ENCODE data around the gene ZFYVE9.

The ZFYVE9 gene

GRCh38 chr1:52216907-52217458 is 75.1 kb downstream of the ZFYVE9 start:
- no peak for DNase-seq (ENCODE audit: low read depth)
- no peak overlapping the region for H3K4me3 ChIP-seq (ENCODE audit: low read depth, low read length)

GRCh38 chr1:52225174-52225573 is 83.3 kb downstream of the ZFYVE9 start:
- no peak for DNase-seq (ENCODE audit: low read depth)
- TF ChIP-seq, protein P1, sequence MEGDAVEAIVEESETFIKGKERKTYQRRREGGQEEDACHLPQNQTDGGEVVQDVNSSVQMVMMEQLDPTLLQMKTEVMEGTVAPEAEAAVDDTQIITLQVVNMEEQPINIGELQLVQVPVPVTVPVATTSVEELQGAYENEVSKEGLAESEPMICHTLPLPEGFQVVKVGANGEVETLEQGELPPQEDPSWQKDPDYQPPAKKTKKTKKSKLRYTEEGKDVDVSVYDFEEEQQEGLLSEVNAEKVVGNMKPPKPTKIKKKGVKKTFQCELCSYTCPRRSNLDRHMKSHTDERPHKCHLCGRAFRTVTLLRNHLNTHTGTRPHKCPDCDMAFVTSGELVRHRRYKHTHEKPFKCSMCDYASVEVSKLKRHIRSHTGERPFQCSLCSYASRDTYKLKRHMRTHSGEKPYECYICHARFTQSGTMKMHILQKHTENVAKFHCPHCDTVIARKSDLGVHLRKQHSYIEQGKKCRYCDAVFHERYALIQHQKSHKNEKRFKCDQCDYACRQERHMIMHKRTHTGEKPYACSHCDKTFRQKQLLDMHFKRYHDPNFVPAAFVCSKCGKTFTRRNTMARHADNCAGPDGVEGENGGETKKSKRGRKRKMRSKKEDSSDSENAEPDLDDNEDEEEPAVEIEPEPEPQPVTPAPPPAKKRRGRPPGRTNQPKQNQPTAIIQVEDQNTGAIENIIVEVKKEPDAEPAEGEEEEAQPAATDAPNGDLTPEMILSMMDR (IDR thresholded peaks at IDR 0.05; ENCODE audit: insufficient read depth, low read depth, low read length, missing control alignments), result no peak
- no peak overlapping the region for H3K4me3 ChIP-seq (ENCODE audit: low read depth, low read length)

More at GRCh38 chr1:52216907-52217458, 75.1 kb downstream of the ZFYVE9 start:
- TF ChIP-seq, protein P1 (IDR thresholded peaks at IDR 0.05; ENCODE audit: insufficient read depth, low read depth, low read length, missing control alignments), result no peak

GRCh38 chr1:52229494-52229893 is 87.6 kb downstream of the ZFYVE9 start:
- H3K4me3 ChIP-seq (ENCODE audit: low read depth, low read length), result no peak overlapping the region
- DNase-seq (ENCODE audit: low read depth), result no peak
- TF ChIP-seq, protein P1 (IDR thresholded peaks at IDR 0.05; ENCODE audit: insufficient read depth, low read depth, low read length, missing control alignments), result no peak

DNA sequence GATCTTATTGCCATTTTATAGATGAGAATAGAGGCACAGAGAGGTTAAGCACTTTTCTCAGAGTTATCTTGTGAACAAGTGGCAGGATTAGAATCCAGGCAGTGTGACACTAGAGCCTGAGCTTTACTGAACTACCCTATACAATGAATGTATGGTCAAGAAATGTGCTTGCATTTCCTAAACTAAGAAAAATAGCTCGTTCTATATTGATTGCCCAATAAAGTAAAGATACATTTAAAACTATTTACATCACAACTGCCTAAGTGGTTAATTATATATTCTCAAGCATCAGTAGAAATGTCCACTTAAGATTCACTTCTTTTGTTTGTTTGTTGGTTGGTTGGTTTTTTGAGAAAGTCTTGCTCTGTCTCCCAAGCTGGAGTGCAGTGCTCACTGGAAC is 91.6 kb downstream of the ZFYVE9 start:
- no peak for DNase-seq (ENCODE audit: low read depth)
- H3K4me3 ChIP-seq (ENCODE audit: low read depth, low read length), result no peak overlapping the region
- TF ChIP-seq, protein P1 (IDR thresholded peaks at IDR 0.05; ENCODE audit: insufficient read depth, low read depth, low read length, missing control alignments), result no peak

DNA sequence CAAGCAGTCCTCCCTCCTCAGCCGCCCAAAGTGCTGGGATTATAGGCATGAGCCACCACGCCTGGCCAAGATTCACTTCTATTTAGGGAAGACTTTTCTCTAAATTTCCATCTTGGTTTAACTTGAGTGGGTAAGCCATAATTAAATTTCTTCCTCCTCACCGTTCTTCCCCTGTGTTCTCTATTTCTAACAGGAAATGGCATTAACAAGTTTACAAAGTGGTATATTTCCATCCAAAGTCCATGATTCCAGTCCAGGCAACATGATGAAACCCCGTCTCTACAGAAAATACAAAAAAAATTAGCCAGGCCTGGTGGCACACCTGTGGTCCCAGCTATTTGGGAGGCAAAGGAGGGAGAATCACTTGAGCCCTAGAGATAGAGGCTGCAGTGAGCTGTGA is 92.1 kb downstream of the ZFYVE9 start:
- H3K4me3 ChIP-seq (ENCODE audit: low read depth, low read length), result no peak overlapping the region
- DNase-seq (ENCODE audit: low read depth), result no peak
- TF ChIP-seq, protein P1 (IDR thresholded peaks at IDR 0.05; ENCODE audit: insufficient read depth, low read depth, low read length, missing control alignments), result no peak

DNA sequence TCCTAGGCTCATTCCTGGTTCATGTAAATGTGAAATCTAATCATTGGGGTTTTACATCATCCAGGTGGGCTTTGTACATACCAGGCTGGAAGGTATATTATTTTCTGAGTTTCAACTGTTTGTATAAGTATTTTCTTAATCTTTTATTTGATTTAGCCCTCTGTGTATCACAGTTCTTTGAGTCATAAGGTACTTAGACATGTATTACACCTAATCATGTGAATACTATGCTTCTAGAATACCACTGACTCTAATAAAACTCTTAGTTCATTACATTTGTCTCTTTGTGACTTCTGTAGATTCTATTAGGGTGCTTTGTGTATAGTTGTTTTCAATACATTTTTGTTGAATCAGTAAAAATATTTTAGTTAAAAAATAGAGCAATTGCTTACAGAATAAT is 92.8 kb downstream of the ZFYVE9 start:
- no peak overlapping the region for H3K4me3 ChIP-seq (ENCODE audit: low read depth, low read length)
- no peak for DNase-seq (ENCODE audit: low read depth)
- TF ChIP-seq, protein P1 (IDR thresholded peaks at IDR 0.05; ENCODE audit: insufficient read depth, low read depth, low read length, missing control alignments), result no peak

DNA sequence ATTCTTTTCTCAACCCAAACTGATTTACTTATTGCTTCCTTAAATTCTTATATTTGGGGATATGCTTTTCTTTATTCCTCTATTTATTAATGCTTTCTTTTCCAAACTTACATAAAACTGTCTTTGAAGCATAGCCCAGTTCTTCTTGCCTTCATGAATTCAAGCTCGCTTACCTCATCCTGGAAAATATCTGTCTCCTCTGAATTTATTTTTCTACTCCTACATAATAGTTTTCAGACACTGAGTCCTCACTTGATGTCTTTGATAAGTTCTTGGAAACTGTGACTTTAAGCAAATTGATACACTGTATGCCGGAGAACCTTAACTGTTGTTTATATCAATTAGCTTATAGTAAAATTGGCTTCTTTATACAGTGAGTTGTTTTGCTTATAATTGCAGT is 93.8 kb downstream of the ZFYVE9 start:
- TF ChIP-seq, protein P1 (IDR thresholded peaks at IDR 0.05; ENCODE audit: insufficient read depth, low read depth, low read length, missing control alignments), result no peak
- no peak overlapping the region for H3K4me3 ChIP-seq (ENCODE audit: low read depth, low read length)
- no peak for DNase-seq (ENCODE audit: low read depth)
